ENCODE results near the gene ASB3. TPM values are rescaled to one million over a fixed set of nuclear protein-coding genes. Genes with fewer than 3 reads are reported as not detected.
A peak's percentile ranks its signal among the peaks of the same experiment; 100 is the strongest.

ASB3 gene
- total RNA-seq, 2 experiments from 2014 or later: 21.1 to 21.9 TPM

- no peaks in the 10 kb centered on the region for H3K9me3 Mint-ChIP-seq
- DNase-seq: no peak
- no peak overlapping the region for H3K4me3 Mint-ChIP-seq
- CTCF ChIA-PET: no interaction called here
- peaks cover 20% of the 10 kb centered on the region for H3K36me3 Mint-ChIP-seq
- no peak overlapping the region for H3K27ac Mint-ChIP-seq
- POLR2A ChIA-PET: no interaction called here
- H3K4me1 Mint-ChIP-seq (ENCODE audit: low read depth): no peaks in the 10 kb centered on the region
- H3K27me3 Mint-ChIP-seq: no peaks in the 10 kb centered on the region
- intact Hi-C loops (cut with micrococcal nuclease): loop anchor here (10.0 kb wide), 1 partner anchor 395 kb away; no protein-coding TSS in a partner anchor
These were observed 32.9 kb upstream of the ASB3 start for GRCh38 chr2:53819634-53820033.

DNA sequence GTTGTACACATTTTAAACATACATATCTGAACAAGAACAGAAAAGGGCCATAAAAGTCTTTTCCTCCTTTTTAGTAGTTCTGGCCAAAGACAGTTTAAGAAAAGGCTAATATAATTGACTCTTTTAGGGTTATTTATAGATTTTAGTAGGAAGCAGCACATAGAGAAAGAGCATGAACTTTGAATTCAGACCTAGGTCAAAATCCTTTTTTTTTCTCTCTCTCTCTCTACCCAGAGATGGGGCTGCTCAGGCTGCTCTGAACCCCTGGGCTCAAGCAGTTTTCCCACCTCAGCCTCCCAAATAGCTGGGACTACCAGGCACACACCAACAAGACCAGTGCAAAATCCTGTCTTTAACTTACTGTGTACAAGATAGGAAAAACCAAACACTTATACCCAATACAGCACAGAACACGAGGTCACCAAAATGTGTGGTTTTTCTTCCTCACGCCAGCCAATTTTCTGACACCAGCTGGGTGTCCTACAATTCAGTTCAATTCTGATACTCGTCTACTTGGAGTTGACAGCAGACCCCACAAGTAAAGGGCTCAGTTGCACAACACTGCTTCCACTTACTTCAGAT, 32.2 kb upstream of the ASB3 start:
- no peak for DNase-seq
- Mint-ChIP-seq H3K9me3 (no peaks in the 10 kb centered on the region), H3K4me3 (no peak overlapping the region), H3K27me3 (no peaks in the 10 kb centered on the region), H3K36me3 (peaks cover 20% of the 10 kb centered on the region), H3K4me1 (ENCODE audit: low read depth) (no peaks in the 10 kb centered on the region), H3K27ac (no peak overlapping the region)
- ChIA-PET CTCF (no interaction called here), POLR2A (no interaction called here)
- intact Hi-C loops (cut with micrococcal nuclease): no loop called here

DNA sequence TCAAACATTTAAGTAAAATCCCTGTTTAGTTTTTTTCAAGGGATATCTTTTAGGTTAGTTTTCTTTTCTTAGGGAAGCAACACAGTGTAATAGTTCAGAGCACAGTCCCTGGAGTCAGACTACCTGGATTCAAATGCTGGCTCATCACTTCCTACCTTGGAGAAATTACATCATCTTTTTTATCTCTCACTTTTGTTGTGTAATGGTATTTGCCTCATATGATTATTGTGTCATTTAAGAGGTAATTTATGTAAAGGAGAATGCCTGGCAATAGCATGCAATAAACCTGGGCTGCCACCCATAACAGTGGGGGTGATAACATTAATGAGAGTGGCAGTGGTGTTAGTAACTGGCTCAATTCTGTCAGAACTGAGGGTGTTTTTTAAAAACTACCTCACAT, 26.4 kb upstream of the ASB3 start:
- Mint-ChIP-seq H3K4me3 (no peak overlapping the region), H3K9me3 (no peaks in the 10 kb centered on the region), H3K4me1 (ENCODE audit: low read depth) (no peaks in the 10 kb centered on the region), H3K36me3 (peaks cover 33% of the 10 kb centered on the region), H3K27ac (no peak overlapping the region), H3K27me3 (no peaks in the 10 kb centered on the region)
- ChIA-PET POLR2A (no interaction called here), CTCF (no interaction called here)
- DNase-seq: no peak
- intact Hi-C loops (cut with micrococcal nuclease): no loop called here

GRCh38 chr2:53811601-53812000, 24.8 kb upstream of the ASB3 start:
- Mint-ChIP-seq H3K4me3 (no peak overlapping the region), H3K36me3 (peaks cover 29% of the 10 kb centered on the region), H3K4me1 (ENCODE audit: low read depth) (no peaks in the 10 kb centered on the region), H3K9me3 (no peaks in the 10 kb centered on the region), H3K27me3 (no peaks in the 10 kb centered on the region), H3K27ac (no peak overlapping the region)
- POLR2A ChIA-PET: no interaction called here
- intact Hi-C loops (cut with micrococcal nuclease): no loop called here
- no peak for DNase-seq
- CTCF ChIA-PET: no interaction called here

- Mint-ChIP-seq H3K27me3 (no peaks in the 10 kb centered on the region), H3K9me3 (no peaks in the 10 kb centered on the region), H3K36me3 (peaks cover 25% of the 10 kb centered on the region), H3K4me3 (no peak overlapping the region), H3K27ac (no peak overlapping the region), H3K4me1 (ENCODE audit: low read depth) (no peaks in the 10 kb centered on the region)
- ChIA-PET CTCF (interaction anchor here (0.6 kb wide), 1 partner anchor 300 kb away, joined by 4 read pairs; no protein-coding TSS in a partner anchor), POLR2A (no interaction called here)
- DNase-seq: no peak
- intact Hi-C loops (cut with micrococcal nuclease): no loop called here
These were observed 15.9 kb upstream of the ASB3 start for GRCh38 chr2:53802617-53803151.

DNA sequence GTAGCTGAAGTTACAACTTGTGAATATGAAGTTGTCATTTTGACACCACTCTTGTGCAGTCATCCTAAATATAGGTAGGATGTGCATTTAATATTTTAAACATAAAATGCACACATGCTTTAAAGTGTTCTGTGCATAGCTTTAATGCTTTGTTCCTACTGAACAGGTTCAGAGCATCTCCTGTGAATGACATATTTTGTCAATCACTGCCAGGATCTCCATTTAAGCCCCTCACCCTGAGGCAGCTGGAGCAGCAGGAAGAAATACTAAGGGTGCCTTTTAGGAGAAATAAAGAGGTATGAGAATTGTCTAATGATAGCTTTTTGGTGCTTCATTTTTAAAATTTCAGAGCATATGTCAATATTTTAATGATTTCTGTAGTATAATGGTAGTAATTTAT, 14.8 kb upstream of the ASB3 start:
- Mint-ChIP-seq H3K9me3 (no peaks in the 10 kb centered on the region), H3K4me1 (ENCODE audit: low read depth) (no peaks in the 10 kb centered on the region), H3K27ac (no peak overlapping the region), H3K4me3 (no peak overlapping the region), H3K36me3 (peaks cover 22% of the 10 kb centered on the region), H3K27me3 (no peaks in the 10 kb centered on the region)
- ChIA-PET POLR2A (no interaction called here), CTCF (no interaction called here)
- intact Hi-C loops (cut with micrococcal nuclease): no loop called here
- no peak for DNase-seq

GRCh38 chr2:53793821-53794220, 7.1 kb upstream of the ASB3 start:
- ChIA-PET CTCF (no interaction called here), POLR2A (no interaction called here)
- no peak overlapping the region for H3K4me3 Mint-ChIP-seq
- intact Hi-C loops (cut with micrococcal nuclease): no loop called here
- H3K27ac Mint-ChIP-seq: no peak overlapping the region
- H3K36me3 Mint-ChIP-seq: peaks cover 7% of the 10 kb centered on the region
- no peaks in the 10 kb centered on the region for H3K9me3 Mint-ChIP-seq
- H3K27me3 Mint-ChIP-seq: no peaks in the 10 kb centered on the region
- no peak for DNase-seq
- H3K4me1 Mint-ChIP-seq (ENCODE audit: low read depth): peaks cover 14% of the 10 kb centered on the region

- no peaks in the 10 kb centered on the region for H3K9me3 Mint-ChIP-seq
- ChIA-PET POLR2A (no interaction called here), CTCF (no interaction called here)
- no peaks in the 10 kb centered on the region for H3K27me3 Mint-ChIP-seq
- H3K27ac Mint-ChIP-seq: no peak overlapping the region
- intact Hi-C loops (cut with micrococcal nuclease): no loop called here
- peaks cover 7% of the 10 kb centered on the region for H3K36me3 Mint-ChIP-seq
- H3K4me3 Mint-ChIP-seq: no peak overlapping the region
- H3K4me1 Mint-ChIP-seq (ENCODE audit: low read depth): peaks cover 19% of the 10 kb centered on the region
- no peak for DNase-seq
These were observed 6.5 kb upstream of the ASB3 start for GRCh38 chr2:53793261-53793660.

DNA sequence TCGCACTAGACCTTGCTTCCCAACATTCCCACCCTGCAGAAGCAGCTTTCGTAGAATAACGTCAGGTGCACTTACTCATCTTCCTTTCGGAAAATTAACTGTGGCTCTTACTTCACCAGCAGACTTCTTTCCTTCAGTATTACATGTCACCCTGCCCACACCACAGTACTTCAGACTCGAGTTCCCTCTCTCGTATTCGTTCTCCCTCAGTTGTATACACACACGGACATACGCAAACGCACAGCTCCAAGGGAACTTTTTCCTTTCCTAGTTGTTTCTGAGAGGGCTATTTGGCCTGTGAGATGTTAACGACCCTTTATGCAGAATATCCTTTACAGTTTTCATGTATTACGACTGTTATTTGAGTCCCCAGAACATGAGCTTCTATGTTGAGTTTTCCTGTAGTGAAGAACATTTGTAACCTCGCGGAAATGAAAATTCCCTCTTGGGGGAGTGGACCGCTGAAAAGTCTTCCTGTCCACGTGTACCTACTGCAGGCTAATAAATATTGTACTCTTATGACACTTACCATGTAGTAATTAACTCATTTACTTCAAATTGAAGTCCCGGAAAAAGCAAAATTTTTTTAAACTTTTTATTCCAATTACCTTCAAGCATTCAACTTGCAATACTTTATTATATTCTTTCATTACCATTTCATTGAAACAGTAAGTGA, 999 bp upstream of the ASB3 start:
- Mint-ChIP-seq H3K27ac (peak overlapping the region; percentile 94), H3K4me3 (peak overlapping the region; percentile 98), H3K36me3 (peaks cover 2% of the 10 kb centered on the region), H3K9me3 (no peaks in the 10 kb centered on the region), H3K27me3 (no peaks in the 10 kb centered on the region), H3K4me1 (ENCODE audit: low read depth) (peaks cover 47% of the 10 kb centered on the region)
- POLR2A ChIA-PET: interaction anchor here (0.6 to 3.2 kb wide), 3 partner anchors 20 to 328 kb away, joined by 3 to 43 read pairs (median 3); partner anchors contain the start of genes ACYP2 and CHAC2
- intact Hi-C loops (cut with micrococcal nuclease): loop anchor here (1.0 to 10.0 kb wide), 4 partner anchors 20 to 787 kb away; partner anchors contain the start of genes CHAC2 and PSME4
- peak; percentile 31 for DNase-seq
- CTCF ChIA-PET: interaction anchor here (1.5 kb wide), 1 partner anchor 20 kb away, joined by 10 read pairs; the partner anchor contains the start of gene CHAC2

DNA sequence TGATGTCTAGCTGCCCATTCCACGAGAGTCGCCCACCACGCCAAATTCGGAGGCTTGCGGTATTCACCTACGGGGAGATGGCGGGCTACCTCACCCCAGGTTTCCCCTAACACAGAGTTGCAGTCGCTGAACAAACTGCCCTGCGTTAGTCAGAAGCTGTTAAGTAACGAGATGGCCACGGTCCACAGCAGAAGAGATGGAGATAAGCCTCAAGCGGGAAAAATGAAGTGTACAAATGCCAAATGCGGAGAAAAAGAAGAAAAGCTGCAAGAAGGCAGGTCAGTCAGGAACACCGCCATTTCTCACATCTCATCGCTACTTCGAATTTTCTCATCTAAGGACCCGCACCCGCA, 425 bp downstream of the ASB3 start:
- ChIA-PET CTCF (interaction anchor here (1.1 kb wide), 1 partner anchor 16 kb away, joined by 7 read pairs; no protein-coding TSS in a partner anchor), POLR2A (interaction anchor here (1.1 to 3.2 kb wide), 2 partner anchors 18 to 41 kb away, joined by 5 to 43 read pairs; partner anchors contain the start of gene CHAC2)
- intact Hi-C loops (cut with micrococcal nuclease): loop anchor here (1.0 to 10.0 kb wide), 5 partner anchors 35 to 788 kb away; partner anchors contain the start of genes ACYP2 and PSME4
- Mint-ChIP-seq H3K4me1 (ENCODE audit: low read depth) (peaks cover 46% of the 10 kb centered on the region), H3K4me3 (peak overlapping the region; percentile 98), H3K27me3 (no peaks in the 10 kb centered on the region), H3K36me3 (peaks cover 5% of the 10 kb centered on the region), H3K27ac (peak overlapping the region; percentile 94), H3K9me3 (no peaks in the 10 kb centered on the region)
- DNase-seq: peak; percentile 53

- H3K27ac Mint-ChIP-seq: no peak overlapping the region
- peaks cover 39% of the 10 kb centered on the region for H3K4me1 Mint-ChIP-seq (ENCODE audit: low read depth)
- no peaks in the 10 kb centered on the region for H3K27me3 Mint-ChIP-seq
- CTCF ChIA-PET: interaction anchor here (1.1 to 1.4 kb wide), 3 partner anchors 15 to 40 kb away, joined by 3 to 7 read pairs (median 4); partner anchors contain the start of gene CHAC2
- peak overlapping the region; percentile 98 for H3K4me3 Mint-ChIP-seq
- POLR2A ChIA-PET: interaction anchor here (0.7 to 3.2 kb wide), 2 partner anchors 17 to 1979 kb away, joined by 3 to 43 read pairs; partner anchors contain the start of gene CHAC2
- peaks cover 7% of the 10 kb centered on the region for H3K36me3 Mint-ChIP-seq
- intact Hi-C loops (cut with micrococcal nuclease): loop anchor here (5.0 to 10.0 kb wide), 2 partner anchors 257 to 789 kb away; no protein-coding TSS in a partner anchor
- no peaks in the 10 kb centered on the region for H3K9me3 Mint-ChIP-seq
- no peak for DNase-seq
These were observed 1.4 kb downstream of the ASB3 start for GRCh38 chr2:53785366-53785765.

DNA sequence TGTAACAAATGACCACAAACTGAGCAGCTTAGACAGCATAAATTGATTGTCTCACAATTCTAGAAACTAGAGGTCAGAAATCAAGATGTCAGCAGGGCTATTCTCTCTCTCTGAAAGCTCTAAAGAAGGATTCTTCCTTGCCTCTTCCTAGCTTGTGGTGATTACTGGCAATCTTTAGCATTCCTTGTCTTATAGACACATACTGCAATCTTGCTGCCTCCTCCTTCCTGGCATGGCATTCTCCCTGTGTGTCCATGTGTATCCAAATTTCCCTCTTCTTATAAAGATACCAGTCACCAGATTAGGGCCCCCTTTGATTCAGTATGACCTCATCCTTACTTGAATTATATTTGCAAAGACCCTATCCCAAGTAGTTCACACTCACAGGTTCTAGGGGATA, 2.3 kb downstream of the ASB3 start:
- POLR2A ChIA-PET: interaction anchor here (2.9 kb wide), 1 partner anchor 17 kb away, joined by 11 read pairs; the partner anchor contains the start of gene CHAC2
- intact Hi-C loops (cut with micrococcal nuclease): loop anchor here (10.0 kb wide), 1 partner anchor 790 kb away; no protein-coding TSS in a partner anchor
- no peak overlapping the region for H3K27ac Mint-ChIP-seq
- no peak for DNase-seq
- CTCF ChIA-PET: interaction anchor here (1.2 to 1.4 kb wide), 2 partner anchors 17 to 39 kb away, joined by 3 to 4 read pairs; partner anchors contain the start of gene CHAC2
- H3K9me3 Mint-ChIP-seq: no peaks in the 10 kb centered on the region
- no peak overlapping the region for H3K4me3 Mint-ChIP-seq
- H3K36me3 Mint-ChIP-seq: peaks cover 13% of the 10 kb centered on the region
- H3K4me1 Mint-ChIP-seq (ENCODE audit: low read depth): peaks cover 37% of the 10 kb centered on the region
- H3K27me3 Mint-ChIP-seq: no peaks in the 10 kb centered on the region
